HEK293 (cell line): Measurements from ENCODE around the gene TAC4.

ENCODE experiments used
- CTCF ChIA-PET: fragments of 350-600 bp; formaldehyde crosslinking; extraction: SDS; loops from one replicate; lab custom pipeline; 2021; ENCODE audit warnings: antibody characterized with exemption; lab: Yijun Ruan, JAX
- POLR2A ChIA-PET: fragments of 300-600 bp; formaldehyde crosslinking; extraction: SDS; loops from one replicate; lab custom pipeline; 2020; ENCODE audit warnings: antibody characterized with exemption, inconsistent platforms; lab: Yijun Ruan, JAX
- H3K27ac ChIP-seq: fragments of 200-500 bp; sonication (Bioruptor generic); 2 replicates; pipeline ENCODE4 v1.5.1; 2014; ENCODE audit warnings: low read depth, low read length, control low read depth, inconsistent platforms; ENCODE audit errors: extremely low read depth
- H3K36me3 ChIP-seq, 2 experiments: fragments of 200-500 bp in 1 of 2; sonication (Bioruptor generic) in 1 of 2; 1 replicate in 1 of 2; 2 replicates in 1 of 2; pipeline ENCODE4 v1.5.1; 2014 to 2017; ENCODE audit warnings: inconsistent platforms in 2 of 2, low read length in 2 of 2; ENCODE audit not compliant: control insufficient read depth in 2 of 2, insufficient read depth in 1 of 2
- H3K4me1 ChIP-seq: fragments of 200-500 bp; sonication (Bioruptor generic); 2 replicates; pipeline ENCODE4 v1.5.1; 2014; ENCODE audit warnings: mild to moderate bottlenecking, low read length, inconsistent platforms; ENCODE audit not compliant: control insufficient read depth, insufficient read depth
- H3K4me3 ChIP-seq: 2 replicates; pipeline ENCODE4 v1.5.1; 2011; ENCODE audit warnings: low read depth, mild to moderate bottlenecking, control low read depth, low read length, moderate library complexity
- H3K9me3 ChIP-seq: fragments of 200-500 bp; sonication (Bioruptor generic); 2 replicates; pipeline ENCODE4 v1.5.1; 2014; ENCODE audit warnings: low read depth, low read length, inconsistent platforms; ENCODE audit not compliant: control insufficient read depth, insufficient read depth
- EGR2 ChIP-seq: fragments of 450-650 bp; formaldehyde crosslinking; IDR thresholded peaks from 2 replicates; pipeline ENCODE4 v1.5.1; 2016; ENCODE audit warnings: low read depth, missing biosample characterization, missing genetic modification characterization
- GLI2 ChIP-seq: fragments of 450-650 bp; formaldehyde crosslinking; IDR thresholded peaks from 2 replicates; pipeline ENCODE4; 2017; ENCODE audit warnings: missing biosample characterization, missing genetic modification characterization, low read depth, borderline replicate concordance
- KLF17 ChIP-seq: fragments of 450-650 bp; formaldehyde crosslinking; IDR thresholded peaks from 2 replicates; pipeline ENCODE4 v1.5.1; 2016; ENCODE audit warnings: missing biosample characterization, missing genetic modification characterization
- SALL2 ChIP-seq: fragments of 450-650 bp; formaldehyde crosslinking; IDR thresholded peaks from 2 replicates; pipeline ENCODE4 v1.5.0; 2017; ENCODE audit warnings: missing biosample characterization, mild to moderate bottlenecking, missing genetic modification characterization, borderline replicate concordance
- ZBTB7A ChIP-seq: fragments of 450-650 bp; formaldehyde crosslinking; IDR thresholded peaks from 2 replicates; pipeline ENCODE4 v1.5.1; 2016; ENCODE audit warnings: low read depth, missing biosample characterization, missing genetic modification characterization
- ZBTB8A ChIP-seq: fragments of 450-650 bp; formaldehyde crosslinking; IDR thresholded peaks from 2 replicates; pipeline ENCODE4 v1.5.1; 2016; ENCODE audit warnings: missing biosample characterization, missing genetic modification characterization
- ZNF112 ChIP-seq: fragments of 450-650 bp; formaldehyde crosslinking; IDR thresholded peaks from 2 replicates; pipeline ENCODE4 v1.5.0; 2017; ENCODE audit warnings: missing biosample characterization, missing genetic modification characterization
- ZNF121 ChIP-seq: fragments of 450-650 bp; formaldehyde crosslinking; IDR thresholded peaks from 2 replicates; pipeline ENCODE4 v1.5.1; 2016; ENCODE audit warnings: missing biosample characterization, missing genetic modification characterization
- ZNF221 ChIP-seq: fragments of 450-650 bp; formaldehyde crosslinking; IDR thresholded peaks from 2 replicates; pipeline ENCODE4 v1.5.1; 2017; ENCODE audit warnings: missing biosample characterization, missing genetic modification characterization, borderline replicate concordance
- ZNF239 ChIP-seq: fragments of 450-650 bp; formaldehyde crosslinking; IDR thresholded peaks from 2 replicates; pipeline ENCODE4 v1.5.1; 2016; ENCODE audit warnings: missing biosample characterization, missing genetic modification characterization
- ZNF26 ChIP-seq: fragments of 450-650 bp; formaldehyde crosslinking; IDR thresholded peaks from 2 replicates; pipeline ENCODE4 v1.5.1; 2016; ENCODE audit warnings: missing biosample characterization, missing genetic modification characterization
- ZNF341 ChIP-seq: fragments of 450-650 bp; formaldehyde crosslinking; IDR thresholded peaks from 2 replicates; pipeline ENCODE4; 2016; ENCODE audit warnings: low read depth, missing biosample characterization, missing genetic modification characterization
- ZNF433 ChIP-seq: fragments of 450-650 bp; formaldehyde crosslinking; IDR thresholded peaks from 2 replicates; pipeline ENCODE4 v1.5.1; 2016; ENCODE audit warnings: missing biosample characterization, missing genetic modification characterization, low read depth
- ZNF473 ChIP-seq: fragments of 450-650 bp; formaldehyde crosslinking; IDR thresholded peaks from 2 replicates; pipeline ENCODE4 v1.5.1; 2017; ENCODE audit warnings: missing biosample characterization, missing genetic modification characterization
- ZNF488 ChIP-seq: fragments of 450-650 bp; formaldehyde crosslinking; IDR thresholded peaks from 2 replicates; pipeline ENCODE4 v1.5.1; 2016; ENCODE audit warnings: missing biosample characterization, missing genetic modification characterization
- ZNF521 ChIP-seq: fragments of 450-650 bp; formaldehyde crosslinking; IDR thresholded peaks from 2 replicates; pipeline ENCODE4 v1.5.1; 2017; ENCODE audit warnings: missing biosample characterization, mild to moderate bottlenecking, missing genetic modification characterization
- ZNF548 ChIP-seq: fragments of 450-650 bp; formaldehyde crosslinking; IDR thresholded peaks from 2 replicates; pipeline ENCODE4 v1.5.1; 2016; ENCODE audit warnings: missing biosample characterization, missing genetic modification characterization
- ZNF558 ChIP-seq: fragments of 450-650 bp; formaldehyde crosslinking; IDR thresholded peaks from 2 replicates; pipeline ENCODE4 v1.5.1; 2016; ENCODE audit warnings: missing biosample characterization, missing genetic modification characterization
- ZNF585B ChIP-seq: fragments of 450-650 bp; formaldehyde crosslinking; IDR thresholded peaks from 2 replicates; pipeline ENCODE4 v1.5.1; 2016; ENCODE audit warnings: missing biosample characterization, missing genetic modification characterization
- ZNF610 ChIP-seq: fragments of 450-650 bp; formaldehyde crosslinking; IDR thresholded peaks from 2 replicates; pipeline ENCODE4 v1.5.1; 2016; ENCODE audit warnings: missing biosample characterization, missing genetic modification characterization, borderline replicate concordance
- ZNF621 ChIP-seq: fragments of 450-650 bp; formaldehyde crosslinking; IDR thresholded peaks from 2 replicates; pipeline ENCODE4 v1.5.1; 2017; ENCODE audit warnings: missing biosample characterization, missing genetic modification characterization
- ZNF626 ChIP-seq: fragments of 450-650 bp; sonication (Bioruptor Pico); formaldehyde crosslinking; IDR thresholded peaks from 2 replicates; pipeline ENCODE4 v1.5.1; 2018; ENCODE audit warnings: missing biosample characterization, missing genetic modification characterization, inconsistent platforms
- ZNF654 ChIP-seq: fragments of 450-650 bp; formaldehyde crosslinking; IDR thresholded peaks from 2 replicates; pipeline ENCODE4 v1.5.1; 2016; ENCODE audit warnings: low read depth, missing biosample characterization, missing genetic modification characterization
- ZNF692 ChIP-seq: fragments of 450-650 bp; formaldehyde crosslinking; IDR thresholded peaks from 2 replicates; pipeline ENCODE4 v1.5.1; 2016; ENCODE audit warnings: missing biosample characterization, missing genetic modification characterization
- ZNF76 ChIP-seq: fragments of 450-650 bp; formaldehyde crosslinking; IDR thresholded peaks from 2 replicates; pipeline ENCODE4; 2016; ENCODE audit warnings: low read depth, missing biosample characterization, missing genetic modification characterization, borderline replicate concordance

TAC4 gene

GRCh38 chr17:49814781-49815529 is 32.9 kb downstream of the TAC4 start:
- H3K9me3 ChIP-seq = no peaks in the 10 kb centered on the region
- ChIA-PET CTCF (interaction anchor here (0.6 to 1.3 kb wide), 3 partner anchors 107 to 183 kb away, joined by 3 to 9 read pairs (median 6); no protein-coding TSS in a partner anchor), POLR2A (no interaction called here)
- H3K27ac ChIP-seq = no peak overlapping the region
- TF ChIP-seq ZNF76 (tag by site-specific recombination) = no peak
- no peak for TF ChIP-seq ZNF692 (tag by site-specific recombination)
- TF ChIP-seq ZNF121 (tag by site-specific recombination) = no peak
- no peak for TF ChIP-seq ZBTB8A (tag by site-specific recombination)
- no peak for TF ChIP-seq ZNF112 (tag by site-specific recombination)
- no peak for TF ChIP-seq EGR2
- TF ChIP-seq ZNF433 (tag by site-specific recombination) = no peak
- no peak for TF ChIP-seq ZNF221
- H3K4me3 ChIP-seq = no peak overlapping the region
- no peaks in the 10 kb centered on the region for H3K4me1 ChIP-seq
- H3K36me3 ChIP-seq = peaks cover 93 to 94% of the 10 kb centered on the region in 2 experiments

- H3K27ac ChIP-seq = no peak overlapping the region
- CTCF ChIA-PET = interaction anchor here (1.1 kb wide), 1 partner anchor 252 kb away, joined by 3 read pairs; no protein-coding TSS in a partner anchor
- no peaks in the 10 kb centered on the region for H3K9me3 ChIP-seq
- no peak overlapping the region for H3K4me3 ChIP-seq
- TF ChIP-seq SALL2 (tag by site-specific recombination) (no peak), ZNF654 (tag by site-specific recombination) (no peak), ZNF585B (tag by site-specific recombination) (no peak), ZNF548 (tag by site-specific recombination) (no peak), GLI2 (tag by site-specific recombination) (no peak), ZNF488 (tag by site-specific recombination) (no peak), ZNF26 (tag by site-specific recombination) (no peak), ZNF341 (tag by site-specific recombination) (no peak), ZNF473 (no peak), ZNF558 (tag by site-specific recombination) (no peak), KLF17 (tag by site-specific recombination) (no peak), ZNF239 (tag by site-specific recombination) (no peak), ZNF521 (tag by site-specific recombination) (no peak), ZNF621 (tag by site-specific recombination) (no peak), ZBTB7A (tag by site-specific recombination) (no peak), ZNF610 (tag by site-specific recombination) (no peak), ZNF626 (tag by site-specific recombination) (no peak)
- no peaks in the 10 kb centered on the region for H3K4me1 ChIP-seq
- H3K36me3 ChIP-seq = peaks cover 83 to 100% of the 10 kb centered on the region in 2 experiments
- POLR2A ChIA-PET = no interaction called here
Observed at GRCh38 chr17:49809056-49809455, 38.8 kb downstream of the TAC4 start.
